Trophoblast cell (in vitro differentiated cells and primary cell): ENCODE measurements around the gene SUCLG2.

Experiments used
- DNase-seq, 2 donors: peaks; one replicate each; pipeline ENCODE4 v3.0.0-alpha.2; 2016
- H2AFZ ChIP-seq: 2 replicates; pipeline ENCODE4 v1.6.1; 2013; ENCODE audit warnings: low read length, moderate library complexity, mild to moderate bottlenecking; ENCODE audit not compliant: insufficient read depth, poor library complexity
- H2AK5ac ChIP-seq: 2 replicates; pipeline ENCODE4 v1.6.1; 2013; ENCODE audit warnings: mild to moderate bottlenecking, low read length
- H2BK120ac ChIP-seq: 2 replicates; pipeline ENCODE4 v1.6.1; 2013; ENCODE audit warnings: low read length, mild to moderate bottlenecking, moderate library complexity; ENCODE audit not compliant: insufficient read depth, poor library complexity
- H2BK12ac ChIP-seq: 2 replicates; pipeline ENCODE4 v1.6.1; 2013; ENCODE audit warnings: mild to moderate bottlenecking, low read length, moderate library complexity
- H2BK5ac ChIP-seq: 2 replicates; pipeline ENCODE4 v1.6.1; 2013; ENCODE audit warnings: low read length, low read depth, moderate library complexity, mild to moderate bottlenecking; ENCODE audit not compliant: poor library complexity
- H3K14ac ChIP-seq: 2 replicates; pipeline ENCODE4 v1.6.1; 2013; ENCODE audit warnings: mild to moderate bottlenecking, low read length
- H3K18ac ChIP-seq: 2 replicates; pipeline ENCODE4 v1.6.1; 2013; ENCODE audit warnings: mild to moderate bottlenecking, low read length
- H3K23ac ChIP-seq: 2 replicates; pipeline ENCODE4 v1.6.1; 2013; ENCODE audit warnings: low read length
- H3K27ac ChIP-seq: 2 replicates; pipeline ENCODE4 v1.5.1; 2013; ENCODE audit warnings: low read depth, mild to moderate bottlenecking, inconsistent platforms, low read length, moderate library complexity
- H3K27me3 ChIP-seq: 2 replicates; pipeline ENCODE4 v1.6.1; 2013; ENCODE audit warnings: inconsistent platforms, mild to moderate bottlenecking, low read length, moderate library complexity; ENCODE audit not compliant: insufficient read depth
- H3K36me3 ChIP-seq, 2 experiments: 1 replicate in 1 of 2; 2 replicates in 1 of 2; pipeline ENCODE4 v1.6.1; 2013; ENCODE audit warnings: low read length in 2 of 2, mild to moderate bottlenecking in 2 of 2, moderate library complexity in 1 of 2; ENCODE audit not compliant: insufficient read depth in 2 of 2, control insufficient read depth in 1 of 2
- H3K4ac ChIP-seq: 2 replicates; pipeline ENCODE4 v1.6.1; 2013; ENCODE audit warnings: low read depth, mild to moderate bottlenecking, low read length, moderate library complexity
- H3K4me1 ChIP-seq, 2 experiments: 1 replicate in 1 of 2; 2 replicates in 1 of 2; pipeline ENCODE4 v1.6.1; 2013; ENCODE audit warnings: low read length in 2 of 2, mild to moderate bottlenecking in 2 of 2, moderate library complexity in 1 of 2; ENCODE audit not compliant: insufficient read depth in 2 of 2, control insufficient read depth in 1 of 2
- H3K4me2 ChIP-seq: 2 replicates; pipeline ENCODE4 v1.6.1; 2013; ENCODE audit warnings: inconsistent platforms, mild to moderate bottlenecking, low read length, moderate library complexity
- H3K4me3 ChIP-seq: 2 replicates; pipeline ENCODE4 v1.5.1; 2013; ENCODE audit warnings: mild to moderate bottlenecking, low read depth, low read length, inconsistent platforms
- H3K79me1 ChIP-seq: one replicate; pipeline ENCODE4 v1.6.1; 2013; ENCODE audit warnings: low read length
- H3K79me2 ChIP-seq: 2 replicates; pipeline ENCODE4 v1.6.1; 2013; ENCODE audit warnings: low read length, mild to moderate bottlenecking; ENCODE audit not compliant: control insufficient read depth, insufficient read depth, poor library complexity
- H3K9ac ChIP-seq: 2 replicates; pipeline ENCODE4 v1.6.1; 2013; ENCODE audit warnings: mild to moderate bottlenecking, low read length
- H3K9me3 ChIP-seq: 2 replicates; pipeline ENCODE4 v1.6.1; 2013; ENCODE audit warnings: low read depth, mild to moderate bottlenecking, control low read depth, inconsistent platforms, low read length; ENCODE audit not compliant: insufficient read depth
- H4K12ac ChIP-seq: 2 replicates; pipeline ENCODE4 v1.6.1; 2013; ENCODE audit warnings: low read depth, mild to moderate bottlenecking, low read length, moderate library complexity
- H4K8ac ChIP-seq: 2 replicates; pipeline ENCODE4 v1.6.1; 2013; ENCODE audit warnings: low read depth, mild to moderate bottlenecking, low read length, moderate library complexity
- H4K91ac ChIP-seq: one replicate; pipeline ENCODE4 v1.6.1; 2013; ENCODE audit warnings: low read depth, mild to moderate bottlenecking, low read length, moderate library complexity
- WGBS: extraction: QIAGEN DNeasy Blood & Tissue Kit; methylation state at CpG from one replicate; pipeline ENCODE4 v1.1.7; 2013; ENCODE audit warnings: missing lambda C conversion rate; ENCODE audit not compliant: insufficient read length, insufficient coverage; ENCODE audit errors: extremely low coverage; 5-methylcytosine and 5-hydroxymethylcytosine counted together

SUCLG2 gene

GRCh38 chr3:67376416-67376815 lies 278.0 kb downstream of the SUCLG2 start:
- Histone ChIP-seq H3K36me3 (no peaks in the 10 kb centered on the region), H2BK12ac (no peak overlapping the region), H2AK5ac (no peak overlapping the region), H3K23ac (no peak overlapping the region), H3K9me3 (no peaks in the 10 kb centered on the region), H3K4me3 (no peak overlapping the region), H3K18ac (no peak overlapping the region), H4K8ac (no peak overlapping the region), H2BK120ac (no peak overlapping the region), H3K4ac (no peak overlapping the region), H3K9ac (no peak overlapping the region), H4K12ac (no peak overlapping the region), H3K4me1 (no peaks in the 10 kb centered on the region), H2BK5ac (no peak overlapping the region), H2AFZ (no peak overlapping the region), H3K14ac (no peak overlapping the region), H3K79me2 (no peaks in the 10 kb centered on the region), H3K27me3 (no peaks in the 10 kb centered on the region), H3K4me2 (no peak overlapping the region), H3K27ac (no peak overlapping the region), H4K91ac (no peak overlapping the region), H3K79me1 (no peaks in the 10 kb centered on the region)
- DNase-seq, result no peak
- WGBS, result no CpG with 5 or more reads among the region's 1 CpG

- H3K18ac ChIP-seq, result no peak overlapping the region
- H3K23ac ChIP-seq, result no peak overlapping the region
- no peak overlapping the region for H2BK5ac ChIP-seq
- H4K91ac ChIP-seq, result no peak overlapping the region
- no peaks in the 10 kb centered on the region for H3K36me3 ChIP-seq
- H4K8ac ChIP-seq, result no peak overlapping the region
- no peak overlapping the region for H2AFZ ChIP-seq
- WGBS, result no CpG with 5 or more reads among the region's 5 CpGs
- no peak for DNase-seq
- no peaks in the 10 kb centered on the region for H3K79me1 ChIP-seq
- no peak overlapping the region for H2BK12ac ChIP-seq
- no peak overlapping the region for H3K4me2 ChIP-seq
- no peak overlapping the region for H3K14ac ChIP-seq
- H3K27ac ChIP-seq, result no peak overlapping the region
- no peaks in the 10 kb centered on the region for H3K79me2 ChIP-seq
- no peaks in the 10 kb centered on the region for H3K27me3 ChIP-seq
- H3K9ac ChIP-seq, result no peak overlapping the region
- no peak overlapping the region for H3K4me3 ChIP-seq
- H2BK120ac ChIP-seq, result no peak overlapping the region
- H3K9me3 ChIP-seq, result no peaks in the 10 kb centered on the region
- no peaks in the 10 kb centered on the region for H3K4me1 ChIP-seq
- H2AK5ac ChIP-seq, result no peak overlapping the region
- no peak overlapping the region for H3K4ac ChIP-seq
- no peak overlapping the region for H4K12ac ChIP-seq
Measured at GRCh38 chr3:67375976-67376375, 278.4 kb downstream of the SUCLG2 start.

- H4K91ac ChIP-seq, result no peak overlapping the region
- H2AFZ ChIP-seq, result no peak overlapping the region
- H4K12ac ChIP-seq, result no peak overlapping the region
- H3K23ac ChIP-seq, result no peak overlapping the region
- no peak overlapping the region for H3K27ac ChIP-seq
- H2BK120ac ChIP-seq, result no peak overlapping the region
- DNase-seq, result peak in 1 of 2 donors; percentile 1
- H3K36me3 ChIP-seq, result no peaks in the 10 kb centered on the region
- H3K14ac ChIP-seq, result no peak overlapping the region
- H2BK12ac ChIP-seq, result no peak overlapping the region
- no peak overlapping the region for H4K8ac ChIP-seq
- peaks cover 0 to 2% of the 10 kb centered on the region in 2 experiments for H3K4me1 ChIP-seq
- peaks cover 2% of the 10 kb centered on the region for H3K79me1 ChIP-seq
- no peak overlapping the region for H3K9ac ChIP-seq
- no peak overlapping the region for H2BK5ac ChIP-seq
- no peaks in the 10 kb centered on the region for H3K9me3 ChIP-seq
- H3K27me3 ChIP-seq, result no peaks in the 10 kb centered on the region
- H3K4me2 ChIP-seq, result no peak overlapping the region
- H3K79me2 ChIP-seq, result no peaks in the 10 kb centered on the region
- no peak overlapping the region for H3K18ac ChIP-seq
- no peak overlapping the region for H2AK5ac ChIP-seq
- WGBS, result no CpG with 5 or more reads among the region's 4 CpGs
- H3K4ac ChIP-seq, result no peak overlapping the region
- H3K4me3 ChIP-seq, result no peak overlapping the region
Measured at GRCh38 chr3:67362686-67363085, 291.7 kb downstream of the SUCLG2 start.

- Histone ChIP-seq H2AFZ (no peak overlapping the region), H3K36me3 (no peaks in the 10 kb centered on the region), H3K4ac (no peak overlapping the region), H3K4me1 (peaks cover 0 to 4% of the 10 kb centered on the region in 2 experiments), H3K9me3 (no peaks in the 10 kb centered on the region), H3K14ac (no peak overlapping the region), H2BK120ac (no peak overlapping the region), H4K91ac (no peak overlapping the region), H4K12ac (no peak overlapping the region), H3K9ac (no peak overlapping the region), H3K79me1 (peaks cover 2% of the 10 kb centered on the region), H2BK12ac (no peak overlapping the region), H2BK5ac (no peak overlapping the region), H2AK5ac (peak overlapping the region; percentile 68), H4K8ac (no peak overlapping the region), H3K27me3 (no peaks in the 10 kb centered on the region), H3K27ac (no peak overlapping the region), H3K4me3 (no peak overlapping the region), H3K4me2 (no peak overlapping the region), H3K18ac (no peak overlapping the region), H3K79me2 (no peaks in the 10 kb centered on the region), H3K23ac (no peak overlapping the region)
- no peak for DNase-seq
Measured at GRCh38 chr3:67361770-67362169, 292.6 kb downstream of the SUCLG2 start.
